DMS153 treated with DMSO at 0.1 percent for 48 hours (cell line): ENCODE measurements around the gene GOLPH3L.
"Not testable (repeated sequence)": the region's sequence is repeated elsewhere in the genome, so short reads cannot be mapped to it uniquely, and the experiment has no call there.

Experiments
- DNase-seq: peaks from one replicate; lab custom pipeline; 2025; ENCODE audit not compliant: unreplicated experiment; lab: John Stamatoyannopoulos, UW

GOLPH3L gene

DNA sequence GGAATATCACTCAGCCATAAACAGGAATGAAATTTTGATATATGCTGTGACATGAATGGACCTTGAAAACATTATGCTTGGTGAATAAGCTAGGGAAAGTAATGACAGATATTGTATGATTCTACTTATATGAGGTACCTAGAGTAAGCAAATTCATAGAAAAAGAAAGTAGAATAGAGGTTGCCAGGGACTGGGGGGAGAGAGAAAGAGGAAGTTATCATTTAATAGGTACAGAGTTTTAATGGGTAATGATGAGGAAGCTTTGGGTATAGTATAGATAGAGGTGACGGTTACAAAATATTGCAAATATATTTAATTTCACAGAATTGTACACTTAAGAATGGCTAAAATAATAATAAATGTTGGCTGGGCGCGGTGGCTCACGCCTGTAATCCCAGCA, 36.4 kb downstream of the GOLPH3L start:
- no peak for DNase-seq

DNA sequence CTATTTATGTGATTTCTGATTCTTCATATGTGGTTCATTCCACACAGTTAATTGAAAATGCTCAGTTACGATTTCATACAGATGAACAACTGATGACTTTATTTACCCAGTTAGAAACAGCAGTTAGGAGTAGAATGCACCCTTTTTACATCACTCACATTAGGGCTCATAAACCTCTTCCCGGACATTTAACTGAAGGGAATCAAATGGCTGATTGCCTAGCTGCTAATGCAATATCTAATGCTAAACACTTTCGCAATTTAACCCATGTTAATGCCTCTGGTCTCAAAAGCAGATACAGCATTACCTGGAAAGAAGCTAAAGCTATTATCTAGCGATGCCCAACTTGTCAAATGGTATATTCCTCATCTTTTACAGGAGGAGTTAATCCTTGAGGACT, 39.9 kb downstream of the GOLPH3L start:
- not testable (repeated sequence) for DNase-seq

DNA sequence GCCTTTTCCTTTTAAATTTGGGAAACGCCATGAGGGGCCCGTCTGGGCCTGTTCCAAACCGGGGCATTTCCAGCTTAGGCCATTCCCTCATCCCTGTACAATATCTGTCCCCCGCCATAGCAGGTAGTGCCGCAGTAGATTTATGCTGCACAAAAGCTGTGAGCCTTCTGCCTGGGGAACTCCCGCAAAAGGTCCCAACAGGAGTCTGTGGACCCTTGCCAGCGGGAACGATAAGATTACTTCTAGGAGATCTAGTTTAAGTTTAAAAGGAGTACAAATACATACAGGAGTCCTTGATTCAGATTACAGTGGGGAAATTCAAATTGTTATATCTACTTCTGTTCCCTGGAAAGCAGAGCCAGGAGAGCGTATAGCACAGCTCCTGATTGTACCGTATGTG, 42.3 kb downstream of the GOLPH3L start:
- not testable (repeated sequence) for DNase-seq

DNA sequence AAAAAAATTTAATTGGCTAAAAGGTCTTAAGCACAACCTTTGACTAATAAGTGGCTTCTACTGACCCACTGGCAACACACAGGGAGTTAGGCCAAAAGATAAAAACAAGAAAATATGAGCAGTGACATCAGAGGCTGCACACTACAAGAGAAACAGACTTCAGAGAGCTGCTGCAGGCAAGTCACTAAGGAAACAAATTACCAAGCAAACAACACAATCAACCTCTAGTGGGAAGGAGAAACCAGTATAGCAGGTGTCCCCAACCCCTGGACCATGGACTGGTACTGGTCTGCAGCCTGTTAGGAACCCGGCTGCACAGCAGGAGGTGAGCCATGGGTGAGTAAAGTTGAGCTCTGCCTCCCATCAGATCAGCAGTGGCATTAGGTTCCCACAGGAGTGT, 46.8 kb downstream of the GOLPH3L start:
- DNase-seq = no peak

DNA sequence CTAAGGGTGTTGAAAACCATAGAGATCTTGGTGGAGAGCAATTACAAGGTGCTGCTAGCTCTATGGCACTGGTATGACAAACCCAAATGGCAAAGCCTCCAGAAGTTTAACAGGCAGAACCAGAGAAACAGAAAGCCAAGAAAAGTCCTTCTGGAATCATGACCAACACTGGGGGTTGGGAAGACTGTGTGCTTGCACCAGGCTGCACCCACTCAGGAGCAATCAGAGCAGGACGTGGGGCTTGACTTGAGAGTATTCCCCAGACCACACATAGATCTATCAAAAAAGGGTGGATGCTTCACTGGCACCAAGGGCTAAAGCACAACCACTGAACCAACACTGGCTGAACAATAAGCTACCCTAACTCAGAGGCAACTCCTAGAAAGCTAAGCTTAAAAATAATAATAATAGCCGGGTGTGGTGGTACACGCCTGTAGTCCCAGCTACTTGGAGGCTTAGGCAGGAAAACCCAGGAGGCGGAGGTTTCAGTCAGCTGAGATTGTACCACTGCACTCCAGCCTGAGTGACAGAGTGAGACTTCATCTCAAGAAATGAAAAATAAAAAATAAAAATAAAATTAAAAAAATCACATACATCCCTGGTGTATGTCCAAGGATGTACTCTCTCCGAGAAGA, 47.4 kb downstream of the GOLPH3L start:
- DNase-seq = no peak

DNA sequence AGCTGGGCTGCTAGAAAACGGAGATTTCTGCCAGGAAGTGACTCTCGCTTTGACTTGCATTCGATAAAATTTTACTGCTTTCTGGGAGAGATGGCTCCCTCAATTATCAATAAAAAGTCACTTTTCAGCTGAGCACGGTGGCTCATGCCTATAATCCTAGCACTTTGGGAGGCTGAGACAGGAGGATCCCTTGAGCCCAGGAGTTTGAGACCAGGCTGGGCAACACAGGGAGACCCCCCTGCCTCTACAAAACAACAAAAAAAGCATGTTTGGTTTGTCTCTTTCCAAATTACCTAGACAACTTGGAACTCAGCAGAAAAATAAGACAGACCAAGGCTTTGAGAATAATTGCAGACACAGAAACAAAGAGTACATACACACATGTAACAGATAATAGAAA, 54.7 kb downstream of the GOLPH3L start:
- DNase-seq = no peak

DNA sequence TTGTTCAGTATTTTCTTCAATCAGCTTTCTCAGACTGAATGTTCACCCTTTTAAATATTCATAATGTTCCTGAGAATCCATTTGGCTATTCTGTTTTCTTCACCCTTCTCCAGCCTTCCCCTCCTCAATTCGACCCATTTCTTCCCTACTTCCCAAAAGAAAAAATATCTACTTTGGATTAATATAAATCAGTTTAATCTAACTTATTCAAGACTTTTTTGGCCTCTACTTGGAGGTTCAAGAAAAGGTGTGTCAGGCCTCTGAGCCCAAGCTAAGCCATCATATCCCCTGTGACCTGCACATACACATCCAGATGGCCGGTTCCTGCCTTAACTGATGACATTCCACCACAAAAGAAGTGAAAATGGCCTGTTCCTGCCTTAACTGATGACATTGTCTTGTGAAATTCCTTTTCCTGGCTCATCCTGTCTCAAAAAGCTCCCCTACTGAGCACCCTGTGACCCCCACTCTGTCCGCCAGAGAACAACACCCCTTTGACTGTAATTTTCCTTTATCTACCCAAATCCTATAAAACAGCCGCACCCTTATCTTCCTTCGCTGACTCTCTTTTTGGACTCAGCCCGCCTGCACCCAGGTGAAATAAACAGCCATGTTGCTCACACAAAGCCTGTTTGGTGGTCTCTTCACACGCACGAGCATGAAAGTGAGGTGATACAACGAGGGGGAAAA, 55.7 kb downstream of the GOLPH3L start:
- DNase-seq = not testable (repeated sequence)

DNA sequence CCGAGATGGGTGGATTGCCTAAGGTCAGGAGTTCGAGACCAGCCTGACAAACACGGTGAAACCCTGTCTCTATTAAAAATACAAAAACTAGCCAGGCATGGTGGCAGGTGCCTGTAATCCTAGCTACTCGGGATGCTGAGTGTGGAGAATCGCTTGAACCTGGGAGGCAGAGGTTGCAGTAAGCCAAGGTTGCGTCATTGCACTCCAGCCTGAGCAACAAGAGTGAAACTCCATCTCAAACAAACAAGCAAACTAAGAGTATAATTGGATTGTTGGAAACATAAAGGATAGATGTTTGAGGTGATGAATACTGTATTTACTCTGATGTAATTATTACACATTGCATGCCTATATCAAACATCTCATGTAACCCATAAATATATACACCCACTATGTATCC, 58.5 kb downstream of the GOLPH3L start:
- not testable (repeated sequence) for DNase-seq

DNA sequence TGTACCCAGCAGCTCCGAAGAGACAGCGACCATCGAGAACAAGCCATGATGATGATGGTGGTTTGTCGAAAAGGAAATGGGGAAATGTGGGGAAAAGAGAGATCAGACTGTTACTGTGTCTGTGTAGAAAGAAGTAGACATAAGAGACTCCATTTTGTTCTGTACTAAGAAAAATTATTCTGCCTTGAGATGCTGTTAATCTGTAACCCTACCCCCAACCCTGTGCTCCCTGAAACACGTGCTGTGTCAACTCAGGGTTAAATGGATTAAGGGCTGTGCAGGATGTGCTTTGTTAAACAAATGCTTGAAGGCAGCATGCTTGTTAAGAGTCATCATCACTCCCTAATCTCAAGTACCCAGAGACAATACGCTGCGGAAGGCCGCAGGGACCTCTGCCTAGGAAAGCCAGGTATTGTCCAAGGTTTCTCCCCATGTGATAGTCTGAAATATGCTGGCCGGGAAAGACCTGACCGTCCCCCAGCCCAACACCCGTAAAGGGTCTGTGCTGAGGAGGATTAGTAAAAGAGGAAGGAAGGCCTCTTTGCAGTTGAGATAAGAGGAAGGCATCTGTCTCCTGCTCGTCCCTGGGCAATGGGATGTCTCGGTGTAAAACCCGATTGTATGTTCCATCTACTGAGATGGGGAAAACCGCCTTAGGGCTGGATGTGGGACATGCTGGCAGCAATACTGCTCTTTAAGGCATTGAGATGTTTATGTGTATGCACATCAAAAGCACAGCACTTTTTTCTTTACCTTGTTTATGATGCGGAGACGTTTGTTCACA, 61.9 kb downstream of the GOLPH3L start:
- not testable (repeated sequence) for DNase-seq

DNA sequence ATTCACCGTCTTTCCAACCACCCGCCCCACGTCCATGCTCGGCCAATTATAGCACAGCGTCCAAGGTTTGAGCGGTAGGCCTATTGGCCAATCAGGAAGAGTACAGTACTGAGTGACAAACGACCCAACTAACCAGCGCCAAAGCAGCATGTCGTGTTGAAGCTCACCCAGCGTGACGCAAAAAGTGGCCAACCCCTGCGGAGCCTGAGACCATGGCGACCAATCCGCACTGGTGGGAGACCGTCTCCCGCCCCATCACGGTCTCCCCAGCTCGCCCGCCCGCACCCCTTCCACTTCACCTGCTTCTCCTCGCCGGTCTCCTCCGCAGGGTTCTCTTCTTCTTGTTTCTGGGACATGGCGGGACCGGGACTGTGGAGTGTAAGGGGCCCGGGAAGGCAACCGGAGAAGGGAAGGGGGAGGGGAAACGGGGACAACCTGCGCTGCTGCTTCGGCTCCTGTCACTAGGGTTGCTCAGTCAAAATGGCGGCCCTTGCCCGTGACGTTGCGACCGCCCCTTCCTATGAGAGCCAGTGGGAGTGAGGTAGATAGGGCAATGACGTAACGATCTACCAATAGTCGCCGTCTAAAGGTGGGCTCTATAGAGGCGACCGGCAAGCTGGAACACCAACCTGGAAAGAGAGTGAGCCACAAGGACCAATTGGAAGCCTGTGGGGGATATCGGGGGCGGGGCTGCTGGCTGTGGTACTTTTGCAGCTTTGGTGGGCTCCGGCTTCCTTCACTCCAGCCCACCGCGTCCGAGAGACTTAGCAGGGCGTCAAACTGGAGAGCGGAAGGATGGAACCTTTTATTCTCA, 67.6 kb downstream of the GOLPH3L start, which contains the start of gene ENSA:
TSS of gene ENSA (minus strand) at position 498 of the 814 bp plus-strand sequence. CDS start at position 356, 142 bp downstream.
- DNase-seq = peak; percentile 99

DNA sequence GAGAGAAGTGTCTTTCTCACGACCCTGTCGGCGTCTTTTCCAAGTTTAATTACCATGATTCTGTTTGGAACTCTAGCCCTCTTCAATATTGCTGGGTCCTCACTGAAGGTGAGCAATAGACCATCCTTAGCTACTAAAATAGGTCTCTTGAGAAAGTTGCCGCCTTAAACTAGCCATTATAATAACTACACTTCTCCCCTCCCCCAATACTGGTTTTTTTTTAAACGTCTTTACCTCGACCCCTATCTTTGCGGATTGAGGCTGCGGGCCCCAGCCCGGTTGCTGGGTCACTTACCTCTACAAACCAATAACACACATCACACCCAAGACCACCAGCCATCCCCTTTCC, 68.2 kb downstream of the GOLPH3L start:
- no peak for DNase-seq

DNA sequence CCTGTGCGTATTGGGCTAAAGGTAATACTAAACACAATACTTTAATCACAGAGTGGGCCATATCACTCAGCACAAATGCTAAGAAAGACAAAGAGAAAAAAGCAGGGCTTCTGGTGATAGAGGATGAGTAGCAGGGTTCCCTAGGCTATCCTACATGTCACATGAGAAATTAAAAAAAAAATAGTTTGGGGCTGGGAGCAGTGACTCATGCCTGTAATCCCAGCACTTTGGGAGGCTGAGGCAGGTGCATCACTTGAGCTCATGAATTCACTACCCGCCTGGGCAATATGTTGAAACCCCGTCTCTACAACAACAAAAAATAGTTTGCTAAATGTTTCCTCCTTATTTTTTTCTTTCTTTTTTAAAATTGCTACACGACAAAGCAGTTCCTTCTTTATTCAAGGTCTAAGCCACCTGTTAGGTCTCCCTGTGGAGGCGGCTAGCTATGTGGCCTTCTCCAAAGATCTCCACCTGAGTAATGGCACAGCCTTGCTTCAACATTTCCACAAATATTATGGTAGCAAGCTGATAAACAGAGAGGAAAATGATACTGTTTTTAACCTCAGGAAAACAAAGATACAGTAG, 69.0 kb downstream of the GOLPH3L start:
- no peak for DNase-seq

DNA sequence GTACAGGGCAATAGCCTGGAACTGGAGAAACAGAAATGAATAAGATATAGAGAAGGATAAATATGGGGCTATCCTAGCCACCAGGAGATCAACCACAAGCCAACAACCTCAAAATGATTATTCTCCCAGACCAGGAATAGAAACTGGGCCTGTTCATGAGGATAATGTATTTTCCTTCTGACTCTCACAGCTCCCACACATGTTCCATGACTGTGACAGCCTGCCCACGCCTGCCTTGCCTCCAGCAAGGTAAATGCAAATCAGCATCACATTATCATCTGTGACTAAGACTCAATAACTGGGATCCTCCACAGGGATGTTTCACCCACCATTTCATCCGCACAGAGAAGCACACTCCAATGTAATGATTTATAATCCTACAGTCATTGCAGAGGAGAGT, 70.8 kb downstream of the GOLPH3L start:
- DNase-seq = no peak

DNA sequence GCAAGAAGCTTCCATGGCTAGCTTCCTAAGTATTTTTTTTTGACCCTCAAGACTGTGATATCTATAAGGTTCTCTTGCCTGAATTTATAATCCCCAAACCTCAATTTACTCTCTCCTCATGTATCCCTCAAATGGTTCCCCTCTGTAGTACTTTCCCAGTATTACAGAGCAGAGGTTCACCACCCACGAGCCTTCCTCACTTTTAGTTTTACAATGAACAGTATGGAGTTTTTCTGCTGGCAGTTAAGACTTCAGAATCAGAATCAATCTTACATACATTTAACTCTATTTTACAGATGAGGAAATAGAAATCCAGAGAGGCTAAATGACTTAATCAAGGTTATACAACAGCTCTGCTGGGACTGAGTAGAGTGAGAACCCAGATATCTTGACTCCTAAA, 72.4 kb downstream of the GOLPH3L start:
- DNase-seq = not testable (repeated sequence)

DNA sequence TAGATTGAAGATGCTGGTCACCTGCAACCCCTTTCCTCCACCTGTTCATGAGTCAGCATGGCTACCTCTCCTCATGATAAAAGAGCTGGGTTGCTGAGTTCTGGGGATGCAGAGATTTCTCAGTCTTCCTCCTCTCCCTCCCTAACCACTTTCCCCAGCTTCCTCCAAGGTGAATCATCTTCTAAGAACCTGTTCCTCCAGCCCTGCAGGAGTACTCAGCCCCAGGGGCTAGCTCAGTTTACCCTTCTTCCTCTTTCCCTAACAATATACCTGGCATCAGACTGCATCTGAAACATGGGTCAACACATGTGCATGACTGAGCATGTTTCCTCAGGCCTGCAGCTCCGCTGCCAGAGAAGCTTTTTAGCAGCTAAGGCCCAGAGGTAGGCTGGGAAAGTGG, 72.8 kb downstream of the GOLPH3L start:
- not testable (repeated sequence) for DNase-seq

DNA sequence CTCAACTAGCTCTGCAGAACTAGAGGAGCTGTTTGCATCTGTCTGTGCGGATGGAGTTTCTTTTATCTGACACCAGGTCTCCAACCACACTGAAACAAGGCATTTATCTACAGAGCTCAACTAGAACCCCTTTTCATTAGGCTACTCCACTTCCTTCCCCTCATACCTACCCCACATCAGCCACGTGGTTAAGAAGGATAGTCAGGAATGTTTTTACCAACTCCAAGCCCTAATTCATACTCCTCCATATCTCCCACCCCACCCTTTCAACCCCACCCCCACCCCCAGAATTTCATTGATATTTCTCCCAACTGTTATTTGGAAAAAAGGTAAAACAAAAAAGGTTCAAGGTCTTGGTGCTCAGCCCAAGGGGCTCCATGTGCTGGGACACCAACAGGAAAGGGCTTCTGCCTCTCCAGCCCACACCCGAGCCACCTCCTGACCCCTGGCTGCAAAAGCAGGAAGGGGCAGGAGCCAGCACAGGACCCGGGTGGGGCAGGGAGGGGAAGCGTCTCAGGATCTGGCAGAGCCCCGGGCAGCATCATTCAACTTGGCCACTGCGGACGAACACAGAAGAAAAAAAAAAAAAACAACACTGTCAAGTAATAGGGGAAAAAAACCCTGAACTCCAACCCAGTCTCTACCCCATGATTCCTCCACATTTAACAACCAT, 74.5 kb downstream of the GOLPH3L start:
- no peak for DNase-seq

DNA sequence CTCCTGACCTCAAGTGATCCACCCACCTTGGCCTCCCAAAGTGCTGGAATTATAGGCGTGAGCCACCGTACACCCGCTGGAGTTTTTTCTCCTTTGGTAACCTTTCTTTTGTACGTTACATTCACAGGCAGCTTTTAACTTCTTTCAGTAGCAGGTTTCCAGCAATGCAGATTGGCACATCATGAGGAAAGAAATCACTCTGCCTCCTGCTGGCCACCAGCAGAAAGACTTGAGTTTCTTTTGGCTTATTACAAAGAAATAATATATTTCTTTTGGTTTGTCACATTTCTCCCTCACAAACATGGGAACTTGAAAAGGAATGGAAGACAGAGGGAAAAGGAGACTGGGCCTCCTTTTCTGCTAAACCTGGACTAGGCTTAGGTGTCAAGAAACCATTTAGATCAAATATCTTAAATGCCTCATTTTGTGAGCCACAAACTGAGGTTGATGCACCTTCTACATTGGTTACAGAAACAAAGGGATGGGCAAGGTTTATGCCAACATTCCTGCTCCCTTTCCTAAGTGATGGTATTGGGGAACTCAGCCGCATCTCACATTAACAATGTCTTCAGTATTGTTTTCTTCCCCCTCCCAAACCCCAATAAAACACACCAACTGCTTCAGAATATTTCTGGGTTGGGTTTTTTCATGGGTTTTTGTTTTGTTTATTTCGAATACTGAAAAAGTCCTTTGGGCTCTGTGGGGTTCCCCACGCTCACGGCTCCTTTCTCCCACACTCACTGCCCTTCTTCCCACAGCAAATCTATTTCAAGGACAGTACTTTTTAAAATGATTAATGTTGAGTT, 75.3 kb downstream of the GOLPH3L start:
- peak; percentile 47 for DNase-seq

DNA sequence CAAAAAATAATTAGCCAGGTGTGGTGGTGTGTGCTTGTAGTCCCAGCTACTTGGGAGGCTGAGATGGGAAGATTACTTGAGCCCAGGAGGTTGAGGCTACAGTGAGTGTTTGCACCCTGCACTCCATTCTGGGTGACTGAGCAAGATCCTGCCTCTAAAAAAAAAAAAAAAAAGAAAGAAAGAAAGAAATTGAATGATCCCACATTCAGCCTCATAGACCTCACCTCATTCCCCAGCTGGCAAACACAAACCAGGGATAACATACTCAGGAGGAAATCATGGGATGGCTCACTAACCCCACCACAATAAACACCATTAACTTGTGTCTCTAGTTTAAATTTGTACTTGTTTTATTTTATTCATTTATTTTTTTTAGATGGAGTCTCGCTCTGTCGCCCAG, 76.0 kb downstream of the GOLPH3L start:
- DNase-seq = no peak
